ENCODE data around the gene GTF2F2.
A peak's percentile ranks its signal among the peaks of the same experiment; 100 is the strongest.

Gene GTF2F2

GRCh38 chr13:45198041-45198440 lies 77.7 kb downstream of the GTF2F2 start:
- no peak for TF ChIP-seq CTCF (IDR thresholded peaks at IDR 0.05; ENCODE audit: low read depth, low read length)
- DNase-seq (ENCODE audit: low read depth in 2 of 2): no peak
- H3K4me3 ChIP-seq (replicated peaks in 1 of 2; ENCODE audit: low read depth in 2 of 2, low read length in 2 of 2): no peak overlapping the region

GRCh38 chr13:45198924-45199323 lies 78.6 kb downstream of the GTF2F2 start:
- no peak for TF ChIP-seq CTCF (IDR thresholded peaks at IDR 0.05; ENCODE audit: low read depth, low read length)

GRCh38 chr13:45199711-45200110 lies 79.4 kb downstream of the GTF2F2 start:
- DNase-seq (ENCODE audit: low read depth in 2 of 2): peak in 1 of 2 donors; percentile 37
- no peak for TF ChIP-seq CTCF (IDR thresholded peaks at IDR 0.05; ENCODE audit: low read depth, low read length)
- H3K4me3 ChIP-seq (replicated peaks in 1 of 2; ENCODE audit: low read depth in 2 of 2, low read length in 2 of 2): no peak overlapping the region

More at GRCh38 chr13:45198924-45199323, 78.6 kb downstream of the GTF2F2 start:
- H3K4me3 ChIP-seq (replicated peaks in 1 of 2; ENCODE audit: low read depth in 2 of 2, low read length in 2 of 2): no peak overlapping the region
- DNase-seq (ENCODE audit: low read depth in 2 of 2): peak; percentile 15 to 39

GRCh38 chr13:45200701-45201232 lies 80.5 kb downstream of the GTF2F2 start, which contains the start of gene KCTD4:
KCTD4 (minus strand) TSS chr13:45201045; CDS start chr13:45194567, 6,478 bp downstream.
- no peak for TF ChIP-seq CTCF (IDR thresholded peaks at IDR 0.05; ENCODE audit: low read depth, low read length)
- DNase-seq (ENCODE audit: low read depth in 2 of 2): peak; percentile 32 to 39
- H3K4me3 ChIP-seq (replicated peaks in 1 of 2; ENCODE audit: low read depth in 2 of 2, low read length in 2 of 2): no peak within 1 kb of the TSS

- DNase-seq (ENCODE audit: low read depth in 2 of 2): no peak
- no peak for TF ChIP-seq CTCF (IDR thresholded peaks at IDR 0.05; ENCODE audit: low read depth, low read length)
- H3K4me3 ChIP-seq (replicated peaks in 1 of 2; ENCODE audit: low read depth in 2 of 2, low read length in 2 of 2): no peak overlapping the region
These were observed 84.8 kb downstream of the GTF2F2 start for GRCh38 chr13:45205124-45205523.

- TF ChIP-seq CTCF (IDR thresholded peaks at IDR 0.05; ENCODE audit: low read depth, low read length): no peak
- DNase-seq (ENCODE audit: low read depth in 2 of 2): peak; percentile 84 to 98
- H3K4me3 ChIP-seq (replicated peaks in 1 of 2; ENCODE audit: low read depth in 2 of 2, low read length in 2 of 2): no peak overlapping the region
These were observed 86.0 kb downstream of the GTF2F2 start for GRCh38 chr13:45206340-45206739.

- no peak for TF ChIP-seq CTCF (IDR thresholded peaks at IDR 0.05; ENCODE audit: low read depth, low read length)
- DNase-seq (ENCODE audit: low read depth in 2 of 2): no peak
- H3K4me3 ChIP-seq (replicated peaks in 1 of 2; ENCODE audit: low read depth in 2 of 2, low read length in 2 of 2): no peak overlapping the region
These were observed 87.0 kb downstream of the GTF2F2 start for GRCh38 chr13:45207319-45207718.
